ENCODE measurements around the gene CERS6.

CERS6 gene

DNA sequence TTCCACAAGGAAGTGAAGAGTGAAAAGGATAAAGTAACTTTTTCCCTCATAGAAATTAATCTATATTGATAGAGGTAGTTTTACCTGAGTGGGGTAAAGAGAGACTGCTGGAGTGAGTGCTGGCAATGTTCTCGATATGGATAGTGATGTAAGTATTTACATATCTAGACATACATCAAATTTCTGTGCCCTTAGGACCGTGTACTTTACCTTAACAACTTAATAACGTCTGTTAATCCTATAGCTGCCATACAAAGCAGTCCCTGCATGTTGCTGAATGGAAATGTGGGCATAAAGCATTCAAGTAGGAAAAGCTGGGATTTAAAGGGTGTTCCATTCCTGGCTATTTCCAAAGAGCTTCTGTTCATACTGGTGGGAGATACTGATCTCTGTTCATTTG, 184.0 kb downstream of the CERS6 start:
- Histone ChIP-seq H3K9ac (ENCODE audit: low read length) (no peak overlapping the region), H3K9me3 (ENCODE audit: low read length) (no peaks in the 10 kb centered on the region), H3K36me3 (ENCODE audit: insufficient read depth, low read length) (no peaks in the 10 kb centered on the region), H3K4me3 (ENCODE audit: low read depth in 1 of 2, low read length in 2 of 2) (no peak overlapping the region), H3K4me1 (ENCODE audit: insufficient read depth, low read length) (peaks cover 19% of the 10 kb centered on the region), H3K27ac (ENCODE audit: low read depth, low read length) (no peak overlapping the region), H3K27me3 (ENCODE audit: control insufficient read depth in 1 of 2, insufficient read depth in 2 of 2, low read length in 2 of 2) (no peaks in the 10 kb centered on the region)

DNA sequence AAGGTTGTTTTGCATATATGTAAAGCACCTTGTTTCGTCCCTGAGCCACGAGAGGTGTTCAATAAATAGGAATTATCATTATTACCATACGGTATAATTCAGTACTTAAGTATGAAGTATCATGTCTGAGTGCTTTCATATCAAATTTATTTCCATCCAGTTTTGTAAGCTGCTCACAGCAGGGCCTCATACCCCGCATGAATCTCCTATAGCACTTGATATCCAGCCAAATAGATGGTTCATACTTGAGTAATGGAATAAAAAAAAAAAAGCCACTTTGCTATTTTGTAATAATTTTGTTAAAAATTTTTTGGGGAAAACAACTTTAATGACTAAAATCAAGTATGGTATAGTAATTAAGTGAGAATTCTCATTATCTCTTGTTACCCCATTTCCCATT, 185.6 kb downstream of the CERS6 start:
- H3K27me3 ChIP-seq (ENCODE audit: control insufficient read depth in 1 of 2, insufficient read depth in 2 of 2, low read length in 2 of 2) = no peaks in the 10 kb centered on the region
- H3K9me3 ChIP-seq (ENCODE audit: low read length) = no peaks in the 10 kb centered on the region
- H3K4me1 ChIP-seq (ENCODE audit: insufficient read depth, low read length) = peaks cover 10% of the 10 kb centered on the region
- no peak overlapping the region for H3K27ac ChIP-seq (ENCODE audit: low read depth, low read length)
- H3K36me3 ChIP-seq (ENCODE audit: insufficient read depth, low read length) = no peaks in the 10 kb centered on the region
- no peak overlapping the region for H3K9ac ChIP-seq (ENCODE audit: low read length)
- H3K4me3 ChIP-seq (ENCODE audit: low read depth in 1 of 2, low read length in 2 of 2) = no peak overlapping the region

DNA sequence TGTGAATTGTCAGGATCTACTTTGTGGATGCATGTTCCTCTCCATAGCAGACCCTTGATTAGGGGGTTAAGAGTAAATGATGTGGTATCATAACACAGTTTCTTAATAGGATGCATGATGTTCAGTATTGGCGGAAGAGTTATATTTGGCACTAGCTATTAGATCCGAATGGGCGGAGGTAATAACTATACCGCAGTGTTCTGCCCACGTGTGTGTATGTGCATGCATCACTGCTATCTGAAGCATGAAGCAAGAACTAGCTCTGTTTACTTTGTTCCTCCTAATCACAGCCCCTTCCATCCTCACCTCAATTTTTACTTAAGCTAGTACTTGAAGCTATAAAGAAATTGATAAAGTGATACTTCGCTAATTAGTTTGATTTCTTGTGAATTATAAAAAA, 186.8 kb downstream of the CERS6 start:
- H3K27me3 ChIP-seq (ENCODE audit: control insufficient read depth in 1 of 2, insufficient read depth in 2 of 2, low read length in 2 of 2) = no peaks in the 10 kb centered on the region
- H3K36me3 ChIP-seq (ENCODE audit: insufficient read depth, low read length) = no peaks in the 10 kb centered on the region
- H3K4me3 ChIP-seq (ENCODE audit: low read depth in 1 of 2, low read length in 2 of 2) = no peak overlapping the region
- no peak overlapping the region for H3K9ac ChIP-seq (ENCODE audit: low read length)
- H3K27ac ChIP-seq (ENCODE audit: low read depth, low read length) = no peak overlapping the region
- H3K9me3 ChIP-seq (ENCODE audit: low read length) = no peaks in the 10 kb centered on the region
- peaks cover 10% of the 10 kb centered on the region for H3K4me1 ChIP-seq (ENCODE audit: insufficient read depth, low read length)

DNA sequence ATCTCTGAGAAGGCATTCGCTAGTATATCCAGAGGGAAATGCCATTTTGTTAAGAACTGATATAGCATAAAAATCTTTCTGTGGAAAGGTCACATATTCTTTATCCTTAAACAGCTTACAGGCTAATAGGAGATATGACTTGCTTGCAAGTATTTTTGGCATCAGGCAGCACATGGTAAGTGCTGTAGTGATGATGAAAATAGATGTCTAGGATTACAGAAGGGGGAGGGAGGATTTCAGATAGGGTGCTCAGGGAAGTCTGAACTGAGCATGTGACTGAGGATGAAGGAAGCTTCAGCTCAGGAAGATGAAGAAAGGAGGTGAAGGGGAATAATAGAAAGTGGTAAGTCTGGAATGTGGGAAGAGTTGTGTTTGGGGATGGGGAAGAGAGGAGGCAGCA, 187.9 kb downstream of the CERS6 start:
- Histone ChIP-seq H3K9ac (ENCODE audit: low read length) (no peak overlapping the region), H3K27ac (ENCODE audit: low read depth, low read length) (no peak overlapping the region), H3K36me3 (ENCODE audit: insufficient read depth, low read length) (no peaks in the 10 kb centered on the region), H3K27me3 (ENCODE audit: control insufficient read depth in 1 of 2, insufficient read depth in 2 of 2, low read length in 2 of 2) (no peaks in the 10 kb centered on the region), H3K9me3 (ENCODE audit: low read length) (no peaks in the 10 kb centered on the region), H3K4me1 (ENCODE audit: insufficient read depth, low read length) (peaks cover 9% of the 10 kb centered on the region), H3K4me3 (ENCODE audit: low read depth in 1 of 2, low read length in 2 of 2) (no peak overlapping the region)

DNA sequence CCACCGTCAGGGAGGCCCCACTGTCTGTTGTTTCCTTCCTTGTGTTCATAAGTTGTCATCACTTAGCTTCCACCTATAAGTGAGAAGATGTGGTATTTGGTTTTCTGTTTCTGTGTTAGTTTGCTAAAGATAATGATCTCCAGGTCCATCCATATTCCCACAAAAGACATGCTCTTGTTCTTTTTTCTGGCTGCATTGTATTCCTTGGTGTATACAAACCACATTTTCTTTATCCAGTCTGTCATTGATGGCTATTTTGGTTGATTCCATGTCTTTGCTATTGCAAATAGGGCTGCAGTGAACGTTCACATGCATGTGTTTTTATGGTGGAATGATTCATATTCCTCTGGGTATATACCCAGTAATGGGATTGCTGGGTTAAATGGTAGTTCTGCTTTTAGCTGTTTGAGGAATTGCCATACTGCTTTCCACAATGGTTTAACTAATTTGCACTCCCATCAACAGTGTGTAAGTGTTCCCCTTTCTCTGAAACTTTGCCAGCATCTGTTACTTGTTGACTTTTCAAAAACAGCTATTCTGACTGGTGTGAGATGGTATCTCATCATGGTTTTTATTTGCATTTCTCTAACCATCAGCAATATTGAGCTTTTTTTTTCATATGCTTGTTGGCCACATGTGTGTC, 189.7 kb downstream of the CERS6 start:
- H3K9ac ChIP-seq (ENCODE audit: low read length) = no peak overlapping the region
- H3K27ac ChIP-seq (ENCODE audit: low read depth, low read length) = no peak overlapping the region
- H3K9me3 ChIP-seq (ENCODE audit: low read length) = no peaks in the 10 kb centered on the region
- H3K4me1 ChIP-seq (ENCODE audit: insufficient read depth, low read length) = no peaks in the 10 kb centered on the region
- H3K36me3 ChIP-seq (ENCODE audit: insufficient read depth, low read length) = no peaks in the 10 kb centered on the region
- no peaks in the 10 kb centered on the region for H3K27me3 ChIP-seq (ENCODE audit: control insufficient read depth in 1 of 2, insufficient read depth in 2 of 2, low read length in 2 of 2)
- H3K4me3 ChIP-seq (ENCODE audit: low read depth in 1 of 2, low read length in 2 of 2) = no peak overlapping the region

DNA sequence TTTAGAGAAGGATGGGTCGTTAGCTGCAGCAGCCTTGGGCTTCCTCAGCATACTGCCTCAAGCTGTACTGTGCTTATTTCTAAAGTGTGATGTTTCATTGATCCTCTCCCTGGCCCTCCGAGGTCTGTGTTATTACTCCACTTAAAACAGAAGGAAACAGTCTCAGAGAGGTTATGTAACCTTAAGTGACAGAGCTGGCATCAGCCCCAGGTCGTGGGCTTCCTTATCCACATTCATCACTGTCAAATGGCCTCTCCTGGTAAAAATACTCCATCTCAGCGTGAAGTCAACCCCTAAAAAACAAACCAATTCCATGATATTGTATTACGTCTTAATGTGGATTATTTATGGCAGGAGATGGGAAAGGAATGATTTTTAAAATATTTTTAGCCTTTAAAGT, 193.0 kb downstream of the CERS6 start:
- no peak overlapping the region for H3K4me3 ChIP-seq (ENCODE audit: low read depth in 1 of 2, low read length in 2 of 2)
- H3K27me3 ChIP-seq (ENCODE audit: control insufficient read depth in 1 of 2, insufficient read depth in 2 of 2, low read length in 2 of 2) = no peaks in the 10 kb centered on the region
- H3K9ac ChIP-seq (ENCODE audit: low read length) = no peak overlapping the region
- no peak overlapping the region for H3K27ac ChIP-seq (ENCODE audit: low read depth, low read length)
- no peaks in the 10 kb centered on the region for H3K36me3 ChIP-seq (ENCODE audit: insufficient read depth, low read length)
- no peaks in the 10 kb centered on the region for H3K9me3 ChIP-seq (ENCODE audit: low read length)
- no peaks in the 10 kb centered on the region for H3K4me1 ChIP-seq (ENCODE audit: insufficient read depth, low read length)

DNA sequence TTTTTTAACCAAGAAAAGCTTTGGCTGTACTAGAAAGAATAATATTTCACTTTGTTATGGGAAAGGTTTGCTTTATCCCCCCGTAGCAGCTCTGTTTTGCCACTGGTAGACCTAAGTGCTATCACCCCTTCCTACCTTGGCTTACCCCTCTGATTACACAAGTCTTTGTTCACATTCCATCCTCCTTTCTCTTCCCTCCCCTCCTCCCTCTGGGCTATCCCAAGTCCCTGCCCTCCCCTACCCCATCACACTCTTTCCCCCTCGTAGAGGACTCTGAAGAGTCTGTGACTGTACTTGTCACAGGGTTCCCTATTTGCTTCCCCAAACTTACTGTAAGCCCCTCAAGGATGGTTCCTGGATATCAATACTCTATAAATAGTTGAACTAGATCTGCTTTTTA, 193.5 kb downstream of the CERS6 start:
- no peak overlapping the region for H3K27ac ChIP-seq (ENCODE audit: low read depth, low read length)
- no peak overlapping the region for H3K4me3 ChIP-seq (ENCODE audit: low read depth in 1 of 2, low read length in 2 of 2)
- H3K36me3 ChIP-seq (ENCODE audit: insufficient read depth, low read length) = no peaks in the 10 kb centered on the region

DNA sequence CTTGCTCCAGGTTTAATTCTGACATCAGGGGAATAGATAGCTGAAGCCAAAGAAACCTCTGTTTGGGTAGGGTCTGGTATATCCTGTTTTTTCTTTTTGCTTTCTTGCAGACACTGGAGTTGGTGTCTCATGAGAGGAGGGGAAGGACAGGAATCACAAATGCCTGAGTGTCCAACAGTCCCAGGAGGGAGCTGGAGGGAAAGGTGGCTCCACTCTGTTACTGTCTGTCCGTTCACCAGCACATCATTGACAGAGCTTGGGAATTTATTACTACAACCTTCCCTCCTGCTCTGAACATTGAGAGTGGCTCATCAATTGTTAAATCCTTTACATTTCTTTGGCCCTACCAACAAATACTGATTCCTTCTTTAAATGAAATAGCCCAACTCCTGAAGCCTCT, 194.1 kb downstream of the CERS6 start:
- Histone ChIP-seq H3K9ac (ENCODE audit: low read length) (no peak overlapping the region), H3K4me3 (ENCODE audit: low read depth in 1 of 2, low read length in 2 of 2) (no peak overlapping the region), H3K27me3 (ENCODE audit: control insufficient read depth in 1 of 2, insufficient read depth in 2 of 2, low read length in 2 of 2) (no peaks in the 10 kb centered on the region), H3K36me3 (ENCODE audit: insufficient read depth, low read length) (no peaks in the 10 kb centered on the region), H3K27ac (ENCODE audit: low read depth, low read length) (no peak overlapping the region), H3K9me3 (ENCODE audit: low read length) (no peaks in the 10 kb centered on the region), H3K4me1 (ENCODE audit: insufficient read depth, low read length) (no peaks in the 10 kb centered on the region)

More for the DNA sequence above, 193.5 kb downstream of the CERS6 start:
- Histone ChIP-seq H3K27me3 (ENCODE audit: control insufficient read depth in 1 of 2, insufficient read depth in 2 of 2, low read length in 2 of 2) (no peaks in the 10 kb centered on the region), H3K9me3 (ENCODE audit: low read length) (no peaks in the 10 kb centered on the region), H3K4me1 (ENCODE audit: insufficient read depth, low read length) (no peaks in the 10 kb centered on the region), H3K9ac (ENCODE audit: low read length) (no peak overlapping the region)

DNA sequence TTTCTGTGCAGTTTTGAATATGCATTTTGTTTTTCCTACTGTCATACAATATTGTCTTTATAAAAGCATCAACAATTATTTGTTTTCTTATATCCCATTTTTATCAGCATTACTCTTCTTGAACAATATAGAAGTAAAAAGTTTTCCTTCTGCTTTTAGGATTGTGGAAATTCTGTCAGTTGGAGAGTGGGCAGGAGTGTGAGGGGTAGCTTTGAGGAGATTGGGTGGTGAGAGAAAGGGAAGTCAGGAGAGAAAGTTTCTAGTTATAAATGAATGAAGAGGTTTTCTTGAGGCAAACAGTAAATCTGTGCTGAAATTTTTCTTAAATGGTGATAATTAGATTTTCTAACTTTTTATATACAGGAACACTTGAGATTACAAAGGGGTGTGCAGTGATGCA, 194.7 kb downstream of the CERS6 start:
- no peak overlapping the region for H3K9ac ChIP-seq (ENCODE audit: low read length)
- no peak overlapping the region for H3K27ac ChIP-seq (ENCODE audit: low read depth, low read length)
- no peak overlapping the region for H3K4me3 ChIP-seq (ENCODE audit: low read depth in 1 of 2, low read length in 2 of 2)
- no peaks in the 10 kb centered on the region for H3K9me3 ChIP-seq (ENCODE audit: low read length)
- H3K27me3 ChIP-seq (ENCODE audit: control insufficient read depth in 1 of 2, insufficient read depth in 2 of 2, low read length in 2 of 2) = no peaks in the 10 kb centered on the region
- H3K36me3 ChIP-seq (ENCODE audit: insufficient read depth, low read length) = no peaks in the 10 kb centered on the region
- H3K4me1 ChIP-seq (ENCODE audit: insufficient read depth, low read length) = no peaks in the 10 kb centered on the region

DNA sequence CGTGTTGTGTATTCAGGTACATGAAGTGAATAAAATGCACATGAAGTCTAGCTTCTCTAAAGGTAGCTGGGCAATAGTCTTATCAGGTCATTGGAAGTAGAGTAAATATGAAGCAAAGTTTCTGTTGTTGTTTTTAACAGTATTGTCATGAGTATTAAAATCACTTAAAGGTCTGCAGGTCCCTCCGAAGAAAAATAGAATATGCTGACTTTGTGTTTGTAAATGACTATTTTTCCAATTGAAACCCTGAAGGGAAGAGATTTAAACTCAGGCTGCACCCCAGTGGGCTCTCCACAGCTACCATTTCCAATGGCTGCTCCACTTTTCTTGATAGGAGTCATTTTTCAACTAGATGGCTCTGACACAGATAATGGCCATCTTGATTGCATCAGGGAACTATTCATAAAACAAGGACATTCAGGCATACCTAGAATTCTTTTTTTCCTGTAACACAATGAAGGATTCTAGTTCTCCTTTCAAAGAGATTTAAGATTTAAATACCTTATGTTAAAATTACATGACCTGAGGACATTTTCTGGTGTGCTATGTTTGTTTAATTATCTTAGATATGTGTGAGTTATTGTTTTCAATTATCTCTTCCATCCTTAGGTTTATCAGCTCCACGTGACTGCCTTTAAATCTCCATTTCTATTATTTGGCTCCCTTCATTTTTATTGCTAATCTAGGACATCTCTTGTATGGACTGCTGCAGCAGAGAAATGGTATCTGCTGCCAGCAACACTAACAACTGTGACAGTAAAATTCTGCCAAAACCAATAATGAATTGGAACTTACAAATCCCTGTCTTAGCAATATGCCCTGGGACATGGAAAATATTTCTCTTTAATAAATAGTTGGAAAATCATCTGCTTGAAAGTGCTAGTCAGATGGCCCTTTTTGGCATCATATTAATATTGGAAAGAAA, 197.2 kb downstream of the CERS6 start:
- H3K9ac ChIP-seq (ENCODE audit: low read length) = no peak overlapping the region
- no peaks in the 10 kb centered on the region for H3K4me1 ChIP-seq (ENCODE audit: insufficient read depth, low read length)
- no peak overlapping the region for H3K4me3 ChIP-seq (ENCODE audit: low read depth in 1 of 2, low read length in 2 of 2)
- H3K36me3 ChIP-seq (ENCODE audit: insufficient read depth, low read length) = no peaks in the 10 kb centered on the region
- H3K27me3 ChIP-seq (ENCODE audit: control insufficient read depth in 1 of 2, insufficient read depth in 2 of 2, low read length in 2 of 2) = no peaks in the 10 kb centered on the region
- H3K27ac ChIP-seq (ENCODE audit: low read depth, low read length) = no peak overlapping the region
- no peaks in the 10 kb centered on the region for H3K9me3 ChIP-seq (ENCODE audit: low read length)

DNA sequence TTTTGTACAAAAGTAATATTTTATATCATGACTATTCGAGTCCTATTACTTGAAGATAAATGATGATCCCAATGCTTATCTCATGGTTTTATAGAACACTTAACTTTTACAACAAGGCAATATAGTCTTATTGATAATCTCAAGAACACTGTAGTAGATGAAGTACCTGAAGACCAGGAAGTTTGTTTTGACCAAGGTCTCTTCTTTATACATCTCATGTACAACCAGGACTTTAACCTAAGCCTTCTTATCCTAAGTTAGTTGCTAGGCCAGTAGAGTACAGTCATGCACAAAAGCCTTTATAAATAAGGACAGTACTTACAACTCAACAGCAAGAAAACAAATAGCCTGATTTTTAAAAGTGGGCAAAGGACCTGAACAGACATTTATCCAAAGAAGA, 198.6 kb downstream of the CERS6 start:
- no peaks in the 10 kb centered on the region for H3K27me3 ChIP-seq (ENCODE audit: control insufficient read depth in 1 of 2, insufficient read depth in 2 of 2, low read length in 2 of 2)
- H3K9ac ChIP-seq (ENCODE audit: low read length) = no peak overlapping the region
- H3K27ac ChIP-seq (ENCODE audit: low read depth, low read length) = no peak overlapping the region
- H3K4me3 ChIP-seq (ENCODE audit: low read depth in 1 of 2, low read length in 2 of 2) = no peak overlapping the region
- no peaks in the 10 kb centered on the region for H3K9me3 ChIP-seq (ENCODE audit: low read length)
- no peaks in the 10 kb centered on the region for H3K4me1 ChIP-seq (ENCODE audit: insufficient read depth, low read length)
- H3K36me3 ChIP-seq (ENCODE audit: insufficient read depth, low read length) = no peaks in the 10 kb centered on the region

DNA sequence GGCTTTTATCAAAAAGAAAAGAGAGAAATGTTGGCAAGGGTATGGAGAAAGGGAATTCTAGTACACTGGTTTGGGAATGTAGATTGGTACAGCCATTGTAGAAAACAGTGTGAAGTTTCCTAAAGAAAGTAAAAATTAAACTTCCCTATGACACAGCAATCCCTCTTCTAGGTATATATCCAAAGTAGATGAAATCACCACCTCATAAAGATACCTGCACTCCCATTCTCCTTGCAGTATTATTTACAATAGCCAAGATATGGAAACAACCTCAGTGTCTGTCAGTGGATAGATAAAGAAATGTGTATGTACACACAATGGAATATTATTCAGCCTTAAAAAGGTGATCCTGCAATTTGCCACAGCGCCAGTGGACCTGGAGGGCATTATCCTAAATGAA, 199.1 kb downstream of the CERS6 start:
- no peak overlapping the region for H3K9ac ChIP-seq (ENCODE audit: low read length)
- H3K27me3 ChIP-seq (ENCODE audit: control insufficient read depth in 1 of 2, insufficient read depth in 2 of 2, low read length in 2 of 2) = no peaks in the 10 kb centered on the region
- no peaks in the 10 kb centered on the region for H3K36me3 ChIP-seq (ENCODE audit: insufficient read depth, low read length)
- no peaks in the 10 kb centered on the region for H3K9me3 ChIP-seq (ENCODE audit: low read length)
- H3K4me1 ChIP-seq (ENCODE audit: insufficient read depth, low read length) = no peaks in the 10 kb centered on the region
- H3K27ac ChIP-seq (ENCODE audit: low read depth, low read length) = no peak overlapping the region
- no peak overlapping the region for H3K4me3 ChIP-seq (ENCODE audit: low read depth in 1 of 2, low read length in 2 of 2)

Measured in muscle layer of colon (tissue), 2 donors.